Parathyroid adenoma (tissue), 2 donors: ENCODE data around the gene TNNC2.

Experiments used
- H2AFZ ChIP-seq: fragments of 300-600 bp; sonication (generic); one replicate; pipeline ENCODE4 v1.7.0; 2017; ENCODE audit warnings: antibody characterized with exemption, mild to moderate bottlenecking
- H3K27ac ChIP-seq: fragments of 300-600 bp; sonication (generic); one replicate; pipeline ENCODE4 v1.7.0; 2017
- H3K27me3 ChIP-seq: fragments of 300-600 bp; sonication (generic); one replicate; pipeline ENCODE4 v1.7.0; 2017; ENCODE audit warnings: low read length; ENCODE audit not compliant: control insufficient read depth, insufficient read depth
- H3K36me3 ChIP-seq: fragments of 300-600 bp; sonication (generic); one replicate; pipeline ENCODE4 v1.7.0; 2017; ENCODE audit warnings: low read length; ENCODE audit not compliant: control insufficient read depth, insufficient read depth
- H3K4me1 ChIP-seq: fragments of 300-600 bp; sonication (generic); one replicate; pipeline ENCODE4 v1.7.0; 2017; ENCODE audit warnings: control low read depth
- H3K4me2 ChIP-seq: fragments of 300-600 bp; sonication (generic); one replicate; pipeline ENCODE4 v1.7.0; 2017; ENCODE audit warnings: low read length
- H3K4me3 ChIP-seq: fragments of 300-600 bp; sonication (generic); one replicate; pipeline ENCODE4 v1.7.0; 2017; ENCODE audit warnings: low read depth, low read length
- H3K79me2 ChIP-seq: fragments of 300-600 bp; sonication (generic); one replicate; pipeline ENCODE4 v1.7.0; 2017; ENCODE audit warnings: control low read depth
- H3K9ac ChIP-seq: fragments of 300-600 bp; sonication (generic); one replicate; pipeline ENCODE4 v1.7.0; 2017; ENCODE audit warnings: mild to moderate bottlenecking
- H3K9me3 ChIP-seq: fragments of 300-600 bp; sonication (generic); one replicate; pipeline ENCODE4 v1.7.0; 2017; ENCODE audit warnings: low read length; ENCODE audit not compliant: control insufficient read depth
- TF ChIP-seq, protein P1 (sequence below): fragments of 300-600 bp; sonication (generic); IDR thresholded peaks from one replicate; pipeline ENCODE4 v1.7.0; 2017; ENCODE audit warnings: antibody characterized with exemption, mild to moderate bottlenecking
- donor health status: primary hyperparathyroidism.

TNNC2 gene

DNA sequence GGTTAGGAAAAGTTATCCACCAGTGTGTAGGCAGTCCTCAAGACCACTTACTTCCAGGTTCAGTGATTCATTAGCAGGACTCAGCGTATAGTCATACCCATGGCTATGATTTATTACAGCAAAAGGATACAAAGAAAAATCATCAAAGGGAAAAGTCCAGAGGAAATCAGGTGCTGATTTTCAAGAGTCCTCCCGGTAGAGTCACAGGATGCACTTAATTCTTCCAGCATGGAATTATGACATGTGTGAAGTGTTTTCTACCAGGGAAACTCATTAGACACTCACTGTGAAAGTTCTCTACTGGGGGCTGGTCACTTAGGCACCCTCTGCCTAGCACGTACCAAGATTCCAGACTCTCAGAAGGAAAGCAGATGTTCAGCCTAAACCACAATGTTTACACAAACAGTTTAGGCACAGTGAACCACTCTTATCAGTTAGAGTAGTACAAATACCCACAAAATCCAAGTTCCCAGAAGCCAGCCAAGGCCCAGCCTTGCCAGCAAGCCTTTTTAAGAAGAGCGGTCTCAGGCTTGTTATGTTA, 45.7 kb downstream of the TNNC2 start:
- H3K4me1 ChIP-seq, result peaks cover 5% of the 10 kb centered on the region

DNA sequence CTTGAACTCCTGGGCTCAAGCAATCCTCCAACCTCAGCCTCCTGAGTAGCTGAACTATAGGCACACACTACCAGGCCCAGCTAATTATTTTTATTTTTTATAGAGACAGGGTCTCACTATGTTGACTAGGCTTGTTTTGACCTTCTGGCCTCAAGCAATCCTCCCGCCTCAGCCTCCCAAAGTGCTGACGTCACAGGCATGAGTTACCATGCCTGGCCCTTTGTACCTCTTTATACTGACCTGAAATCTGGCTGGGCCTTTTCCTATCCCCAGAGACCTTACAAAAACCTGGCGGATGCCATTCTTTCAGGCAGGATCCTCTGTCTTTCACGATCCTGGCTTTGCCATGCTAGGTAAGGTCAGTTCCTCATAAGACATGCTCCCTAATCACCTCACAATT, 47.0 kb downstream of the TNNC2 start:
- Histone ChIP-seq H3K27me3 (no peaks in the 10 kb centered on the region), H3K9ac (no peak overlapping the region), H2AFZ (no peak overlapping the region), H3K79me2 (no peaks in the 10 kb centered on the region), H3K9me3 (no peaks in the 10 kb centered on the region), H3K4me1 (peaks cover 5% of the 10 kb centered on the region), H3K4me2 (no peak overlapping the region), H3K27ac (no peak overlapping the region), H3K4me3 (no peak overlapping the region), H3K36me3 (no peaks in the 10 kb centered on the region)
- TF ChIP-seq, protein P1, sequence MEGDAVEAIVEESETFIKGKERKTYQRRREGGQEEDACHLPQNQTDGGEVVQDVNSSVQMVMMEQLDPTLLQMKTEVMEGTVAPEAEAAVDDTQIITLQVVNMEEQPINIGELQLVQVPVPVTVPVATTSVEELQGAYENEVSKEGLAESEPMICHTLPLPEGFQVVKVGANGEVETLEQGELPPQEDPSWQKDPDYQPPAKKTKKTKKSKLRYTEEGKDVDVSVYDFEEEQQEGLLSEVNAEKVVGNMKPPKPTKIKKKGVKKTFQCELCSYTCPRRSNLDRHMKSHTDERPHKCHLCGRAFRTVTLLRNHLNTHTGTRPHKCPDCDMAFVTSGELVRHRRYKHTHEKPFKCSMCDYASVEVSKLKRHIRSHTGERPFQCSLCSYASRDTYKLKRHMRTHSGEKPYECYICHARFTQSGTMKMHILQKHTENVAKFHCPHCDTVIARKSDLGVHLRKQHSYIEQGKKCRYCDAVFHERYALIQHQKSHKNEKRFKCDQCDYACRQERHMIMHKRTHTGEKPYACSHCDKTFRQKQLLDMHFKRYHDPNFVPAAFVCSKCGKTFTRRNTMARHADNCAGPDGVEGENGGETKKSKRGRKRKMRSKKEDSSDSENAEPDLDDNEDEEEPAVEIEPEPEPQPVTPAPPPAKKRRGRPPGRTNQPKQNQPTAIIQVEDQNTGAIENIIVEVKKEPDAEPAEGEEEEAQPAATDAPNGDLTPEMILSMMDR, result no peak

More for the DNA sequence above, 45.7 kb downstream of the TNNC2 start:
- Histone ChIP-seq H3K4me3 (no peak overlapping the region), H3K4me2 (no peak overlapping the region), H3K27ac (no peak overlapping the region), H3K9me3 (no peaks in the 10 kb centered on the region), H3K27me3 (no peaks in the 10 kb centered on the region), H2AFZ (no peak overlapping the region), H3K36me3 (no peaks in the 10 kb centered on the region), H3K79me2 (no peaks in the 10 kb centered on the region), H3K9ac (no peak overlapping the region)
- TF ChIP-seq, protein P1, result no peak

DNA sequence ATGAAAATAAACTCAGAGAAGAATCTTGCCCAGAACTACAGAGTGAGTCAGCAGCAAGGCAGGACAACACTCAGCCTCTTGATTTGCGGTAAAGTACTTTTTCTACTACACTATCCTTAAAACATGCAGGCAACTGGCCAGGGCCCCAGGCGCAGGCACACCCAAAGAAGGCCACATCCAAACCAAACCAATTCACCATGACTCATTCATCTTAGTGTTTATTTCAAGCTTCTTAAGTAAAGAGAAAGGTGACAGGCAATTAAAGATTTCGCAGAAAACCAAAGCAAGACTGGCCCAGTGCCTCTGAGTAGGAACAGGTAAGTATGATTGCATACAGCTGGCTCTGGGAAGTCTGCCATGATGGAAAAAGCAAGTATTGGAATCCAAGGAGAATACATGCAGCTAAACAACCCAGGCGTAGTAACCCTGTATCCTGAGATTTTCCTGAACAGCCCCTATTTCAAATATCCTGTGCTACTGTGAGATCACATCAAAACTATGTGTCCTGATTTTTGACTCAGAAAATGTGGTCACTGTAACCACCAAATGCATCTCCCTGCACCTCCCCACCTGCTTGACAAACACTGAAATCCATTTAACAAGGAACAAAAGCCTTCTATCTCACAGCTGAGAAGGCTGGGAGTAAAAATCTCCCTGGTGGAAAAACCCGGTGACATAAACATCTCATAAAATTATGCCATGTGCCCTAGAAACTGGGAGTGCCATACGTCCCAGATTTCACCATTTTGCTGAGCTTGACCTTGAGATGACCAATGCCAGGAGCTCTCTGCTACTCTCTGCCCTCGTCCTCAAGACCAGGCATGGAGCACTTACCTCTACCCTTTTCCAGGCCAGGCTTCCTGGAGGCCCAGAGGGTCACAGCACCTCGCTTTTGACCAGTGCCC, 47.8 kb downstream of the TNNC2 start:
- no peaks in the 10 kb centered on the region for H3K27me3 ChIP-seq
- H3K9me3 ChIP-seq, result no peaks in the 10 kb centered on the region
- no peaks in the 10 kb centered on the region for H3K36me3 ChIP-seq
- no peaks in the 10 kb centered on the region for H3K79me2 ChIP-seq
- no peak overlapping the region for H2AFZ ChIP-seq
- TF ChIP-seq, protein P1, result no peak
- no peak overlapping the region for H3K27ac ChIP-seq
- H3K4me1 ChIP-seq, result peaks cover 5% of the 10 kb centered on the region
- H3K9ac ChIP-seq, result no peak overlapping the region
- no peak overlapping the region for H3K4me3 ChIP-seq
- H3K4me2 ChIP-seq, result no peak overlapping the region

DNA sequence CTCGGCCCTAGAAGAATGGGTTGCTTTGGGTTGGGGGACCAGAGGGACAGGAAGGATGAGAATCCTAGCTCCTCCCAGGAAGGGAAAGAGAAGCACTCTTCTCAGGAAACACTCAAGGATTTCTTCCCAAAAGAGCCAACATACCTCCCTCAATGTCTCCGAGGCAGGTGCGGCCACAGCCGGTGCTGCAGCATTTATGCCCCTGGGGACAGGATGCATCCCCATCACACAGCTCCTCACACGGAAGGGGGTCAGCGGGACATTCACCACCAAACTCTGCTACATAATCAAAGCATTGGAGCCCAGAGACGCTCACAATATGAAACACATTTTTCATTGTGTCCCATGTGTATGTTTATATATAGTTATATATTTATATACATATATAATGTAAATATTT, 50.2 kb downstream of the TNNC2 start:
- H3K27me3 ChIP-seq, result no peaks in the 10 kb centered on the region
- no peak overlapping the region for H3K27ac ChIP-seq
- H3K36me3 ChIP-seq, result no peaks in the 10 kb centered on the region
- no peaks in the 10 kb centered on the region for H3K9me3 ChIP-seq
- no peak overlapping the region for H3K4me3 ChIP-seq
- H2AFZ ChIP-seq, result no peak overlapping the region
- H3K4me1 ChIP-seq, result no peaks in the 10 kb centered on the region
- no peak overlapping the region for H3K9ac ChIP-seq
- no peaks in the 10 kb centered on the region for H3K79me2 ChIP-seq
- H3K4me2 ChIP-seq, result no peak overlapping the region
- TF ChIP-seq, protein P1, result no peak
